ENCODE measurements around the gene TMEM8B.
A peak's percentile ranks its signal among the peaks of the same experiment; 100 is the strongest.

Gene TMEM8B

DNA sequence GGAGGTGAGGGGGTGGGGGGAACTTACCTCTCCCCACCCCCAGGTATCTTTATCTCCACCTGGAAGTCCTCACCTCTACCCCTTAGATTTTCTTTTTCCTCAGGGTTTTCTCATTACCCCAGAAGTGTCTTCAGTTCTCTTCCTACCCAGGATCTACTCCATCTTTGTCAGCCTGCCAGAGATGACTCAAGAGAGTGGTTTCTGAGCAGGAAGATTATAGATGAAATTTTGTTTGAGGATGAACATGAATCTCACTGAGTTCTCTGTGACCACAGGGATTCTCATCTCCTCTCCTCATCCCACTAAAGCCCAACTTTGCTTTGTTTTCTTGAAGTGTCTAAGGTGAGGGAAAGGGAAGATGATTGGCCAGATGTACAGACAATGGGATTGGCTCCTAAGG is 9.0 kb upstream of the TMEM8B start:
- TF ChIP-seq MYC (IDR thresholded peaks at IDR 0.05; ENCODE audit: low read depth, low read length) (no peak), POLR2A (IDR thresholded peaks at IDR 0.05; ENCODE audit: extremely low read depth, insufficient read length) (no peak)
- TF ChIP-seq, protein P1, sequence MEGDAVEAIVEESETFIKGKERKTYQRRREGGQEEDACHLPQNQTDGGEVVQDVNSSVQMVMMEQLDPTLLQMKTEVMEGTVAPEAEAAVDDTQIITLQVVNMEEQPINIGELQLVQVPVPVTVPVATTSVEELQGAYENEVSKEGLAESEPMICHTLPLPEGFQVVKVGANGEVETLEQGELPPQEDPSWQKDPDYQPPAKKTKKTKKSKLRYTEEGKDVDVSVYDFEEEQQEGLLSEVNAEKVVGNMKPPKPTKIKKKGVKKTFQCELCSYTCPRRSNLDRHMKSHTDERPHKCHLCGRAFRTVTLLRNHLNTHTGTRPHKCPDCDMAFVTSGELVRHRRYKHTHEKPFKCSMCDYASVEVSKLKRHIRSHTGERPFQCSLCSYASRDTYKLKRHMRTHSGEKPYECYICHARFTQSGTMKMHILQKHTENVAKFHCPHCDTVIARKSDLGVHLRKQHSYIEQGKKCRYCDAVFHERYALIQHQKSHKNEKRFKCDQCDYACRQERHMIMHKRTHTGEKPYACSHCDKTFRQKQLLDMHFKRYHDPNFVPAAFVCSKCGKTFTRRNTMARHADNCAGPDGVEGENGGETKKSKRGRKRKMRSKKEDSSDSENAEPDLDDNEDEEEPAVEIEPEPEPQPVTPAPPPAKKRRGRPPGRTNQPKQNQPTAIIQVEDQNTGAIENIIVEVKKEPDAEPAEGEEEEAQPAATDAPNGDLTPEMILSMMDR (IDR thresholded peaks at IDR 0.05; ENCODE audit: low read depth, low read length): no peak
- TF ChIP-seq, protein P2, sequence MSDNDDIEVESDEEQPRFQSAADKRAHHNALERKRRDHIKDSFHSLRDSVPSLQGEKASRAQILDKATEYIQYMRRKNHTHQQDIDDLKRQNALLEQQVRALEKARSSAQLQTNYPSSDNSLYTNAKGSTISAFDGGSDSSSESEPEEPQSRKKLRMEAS (IDR thresholded peaks at IDR 0.05; ENCODE audit: low read depth, low read length): no peak
- no peak for DNase-seq (ENCODE audit: low read depth)
- H3K4me3 ChIP-seq (ENCODE audit: low read depth, low read length): no peak overlapping the region

DNA sequence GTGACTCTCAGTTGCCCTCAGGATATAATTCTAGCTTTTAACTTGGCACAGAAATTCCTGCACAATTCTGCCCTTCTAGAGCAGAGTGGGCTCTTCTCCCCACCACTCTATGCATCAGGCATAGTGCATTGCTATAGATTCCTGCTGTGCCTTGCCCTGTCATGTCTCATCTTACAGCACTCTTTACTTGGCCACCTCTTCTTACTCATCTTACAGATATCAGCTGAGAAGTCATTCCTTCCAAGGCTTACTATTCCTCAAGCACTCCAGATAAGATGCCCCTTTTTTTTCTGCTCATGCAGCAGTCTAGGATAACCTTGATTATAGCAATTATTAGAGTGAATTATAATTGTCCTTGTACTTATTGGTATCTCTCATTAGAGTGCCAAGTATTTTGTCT is 6.1 kb upstream of the TMEM8B start:
- no peak for DNase-seq (ENCODE audit: low read depth)
- H3K4me3 ChIP-seq (ENCODE audit: low read depth, low read length): no peak overlapping the region
- TF ChIP-seq MYC (IDR thresholded peaks at IDR 0.05; ENCODE audit: low read depth, low read length) (no peak), POLR2A (IDR thresholded peaks at IDR 0.05; ENCODE audit: extremely low read depth, insufficient read length) (no peak)
- TF ChIP-seq, protein P2 (IDR thresholded peaks at IDR 0.05; ENCODE audit: low read depth, low read length): no peak
- TF ChIP-seq, protein P1 (IDR thresholded peaks at IDR 0.05; ENCODE audit: low read depth, low read length): no peak

DNA sequence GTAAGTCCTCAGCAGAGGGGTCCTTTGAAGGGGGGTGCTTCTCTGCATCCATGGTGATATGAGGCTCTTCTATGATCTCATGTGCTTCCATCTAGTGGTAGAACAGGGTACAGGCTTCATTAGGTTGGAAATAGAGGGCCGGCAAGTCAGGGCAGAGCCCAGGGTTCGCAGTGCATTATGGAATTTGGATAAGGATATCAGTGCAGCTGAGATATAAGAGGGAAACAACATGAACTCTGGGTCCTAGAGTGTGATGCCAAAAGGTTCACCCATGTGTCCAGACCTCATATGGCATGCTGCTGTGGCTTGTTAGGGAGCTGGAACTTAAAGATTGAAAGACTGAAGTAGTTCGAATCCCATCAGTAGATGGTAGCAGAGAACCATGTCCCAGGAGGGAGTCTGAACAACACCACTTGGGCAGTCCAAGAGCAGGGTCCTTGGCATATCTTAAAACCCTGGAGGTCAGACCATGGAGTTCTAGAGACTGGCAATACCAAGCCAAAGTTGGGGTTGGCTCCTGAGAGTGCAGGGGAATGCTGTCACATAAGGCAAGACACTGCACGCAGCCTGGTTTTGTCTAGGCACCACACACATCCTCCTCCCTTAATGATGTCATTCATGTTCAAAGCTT is 2.8 kb upstream of the TMEM8B start:
- no peak overlapping the region for H3K4me3 ChIP-seq (ENCODE audit: low read depth, low read length)
- TF ChIP-seq MYC (IDR thresholded peaks at IDR 0.05; ENCODE audit: low read depth, low read length): no peak
- TF ChIP-seq, protein P2 (IDR thresholded peaks at IDR 0.05; ENCODE audit: low read depth, low read length): 0 out of 2 replicates have a peak, but pooled peaks have one; percentile 10
- TF ChIP-seq, protein P1 (IDR thresholded peaks at IDR 0.05; ENCODE audit: low read depth, low read length): peak; percentile 77
- peak; percentile 63 for DNase-seq (ENCODE audit: low read depth)

DNA sequence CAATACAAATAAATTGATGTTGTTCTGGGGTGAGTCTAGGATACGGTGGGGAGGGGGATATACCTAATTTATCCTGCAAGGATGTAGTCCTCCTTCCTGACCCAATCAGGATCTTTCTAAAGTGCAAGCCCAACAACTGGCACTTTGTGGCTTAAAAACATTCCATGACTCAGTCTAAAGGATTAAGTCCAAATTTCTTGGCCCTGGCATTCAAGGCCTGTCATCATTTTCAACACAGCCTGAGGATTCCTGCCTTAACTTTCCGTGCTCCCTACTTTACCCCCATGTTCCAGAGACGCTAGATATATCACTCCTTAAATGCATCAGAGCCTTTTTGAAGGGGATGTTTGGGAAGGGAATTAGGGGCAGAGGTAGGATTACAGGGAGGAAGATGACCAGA is 1.5 kb upstream of the TMEM8B start:
- no peak overlapping the region for H3K4me3 ChIP-seq (ENCODE audit: low read depth, low read length)
- DNase-seq (ENCODE audit: low read depth): no peak
- TF ChIP-seq, protein P2 (IDR thresholded peaks at IDR 0.05; ENCODE audit: low read depth, low read length): no peak
- TF ChIP-seq MYC (IDR thresholded peaks at IDR 0.05; ENCODE audit: low read depth, low read length) (no peak), POLR2A (IDR thresholded peaks at IDR 0.05; ENCODE audit: extremely low read depth, insufficient read length) (no peak)
- TF ChIP-seq, protein P1 (IDR thresholded peaks at IDR 0.05; ENCODE audit: low read depth, low read length): no peak

DNA sequence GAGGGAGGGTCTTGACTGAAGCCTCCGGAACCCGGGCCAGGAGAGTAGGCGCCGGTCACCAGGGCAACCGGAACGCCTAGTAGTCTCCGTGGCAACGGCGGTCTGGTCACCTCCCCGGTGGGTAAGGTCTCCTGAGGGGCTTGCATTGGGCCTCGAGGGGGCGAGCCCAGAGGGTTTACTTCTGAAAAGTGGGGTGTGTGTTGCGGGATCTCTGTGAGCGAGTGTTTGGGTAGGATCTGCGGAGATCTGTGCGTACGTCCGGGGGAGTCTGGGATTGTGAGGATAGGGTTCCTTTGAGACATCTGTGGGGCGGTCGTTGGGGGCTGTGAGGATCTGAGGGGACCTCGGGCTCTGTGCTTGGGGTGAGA is 328 bp upstream of the TMEM8B start, which contains the start of gene FAM221B:
Gene FAM221B, minus strand, starts transcription at position 17 of the 368 bp plus-strand sequence. CDS start 2,571 bp downstream, outside the sequence.
- no peak for DNase-seq (ENCODE audit: low read depth)
- TF ChIP-seq POLR2A (IDR thresholded peaks at IDR 0.05; ENCODE audit: extremely low read depth, insufficient read length): no peak
- TF ChIP-seq, protein P2 (IDR thresholded peaks at IDR 0.05; ENCODE audit: low read depth, low read length): no peak
- no peak for TF ChIP-seq MYC (IDR thresholded peaks at IDR 0.05; ENCODE audit: low read depth, low read length)
- TF ChIP-seq, protein P1 (IDR thresholded peaks at IDR 0.05; ENCODE audit: low read depth, low read length): no peak
- H3K4me3 ChIP-seq (ENCODE audit: low read depth, low read length): peak within 1 kb of the TSS; percentile 53
